Activated T-helper 2 cell treated with anti-CD3 and anti-CD28 coated beads, Interferon-gamma antibody, Interleukin-2, Interleukin-4, amounts not matched to agents 10 μg/mL and 5 μg/mL and 100 μg/mL, durations not matched to agents 14 hours and 24 hours and 36 hours (primary cell): ENCODE data around the gene PAK4. TPM values are rescaled to one million over a fixed set of nuclear protein-coding genes. Genes with fewer than 3 reads are reported as not detected.

Experiments
- DNase-seq: peaks from one replicate; pipeline ENCODE4 v3.0.0; 2021; ENCODE audit warnings: low spot score
- H3K27ac Mint-ChIP-seq: one replicate; pipeline ENCODE4 v1.8.0; 2021; ENCODE audit warnings: mixed read lengths
- H3K27me3 Mint-ChIP-seq: one replicate; pipeline ENCODE4 v1.8.0; 2021; ENCODE audit warnings: low read depth, mixed read lengths
- H3K36me3 Mint-ChIP-seq: one replicate; pipeline ENCODE4 v1.8.0; 2021; ENCODE audit warnings: low read depth, mixed read lengths
- H3K4me1 Mint-ChIP-seq: one replicate; pipeline ENCODE4 v1.8.0; 2021; ENCODE audit warnings: low read depth, mixed read lengths
- H3K4me3 Mint-ChIP-seq: one replicate; pipeline ENCODE4 v1.8.0; 2021; ENCODE audit warnings: low read depth, mild to moderate bottlenecking, moderate library complexity, mixed read lengths
- H3K9me3 Mint-ChIP-seq: one replicate; pipeline ENCODE4 v1.8.0; 2021; ENCODE audit warnings: mixed read lengths
- intact Hi-C: fragments of 100-400 bp; cut with micrococcal nuclease; formaldehyde crosslinking; loops from one replicate; pipeline ENCODE4 v1.15.1; 2023
- total RNA-seq: library from RNA; stranded (reverse); gene quantifications from 2 replicates; pipeline ENCODE4 v1.2.3, GENCODE V29; 2022

Gene PAK4
- total RNA-seq, 1 donor from 2014 or later: 19.4 TPM

GRCh38 chr19:39177736-39178135, 52.1 kb downstream of the PAK4 start:
- Mint-ChIP-seq H3K9me3 (no peaks in the 10 kb centered on the region), H3K27me3 (no peaks in the 10 kb centered on the region), H3K4me1 (no peaks in the 10 kb centered on the region), H3K27ac (no peak overlapping the region), H3K36me3 (peaks cover 7% of the 10 kb centered on the region), H3K4me3 (no peak overlapping the region)
- no peak for DNase-seq
- intact Hi-C loops: no loop called here

DNA sequence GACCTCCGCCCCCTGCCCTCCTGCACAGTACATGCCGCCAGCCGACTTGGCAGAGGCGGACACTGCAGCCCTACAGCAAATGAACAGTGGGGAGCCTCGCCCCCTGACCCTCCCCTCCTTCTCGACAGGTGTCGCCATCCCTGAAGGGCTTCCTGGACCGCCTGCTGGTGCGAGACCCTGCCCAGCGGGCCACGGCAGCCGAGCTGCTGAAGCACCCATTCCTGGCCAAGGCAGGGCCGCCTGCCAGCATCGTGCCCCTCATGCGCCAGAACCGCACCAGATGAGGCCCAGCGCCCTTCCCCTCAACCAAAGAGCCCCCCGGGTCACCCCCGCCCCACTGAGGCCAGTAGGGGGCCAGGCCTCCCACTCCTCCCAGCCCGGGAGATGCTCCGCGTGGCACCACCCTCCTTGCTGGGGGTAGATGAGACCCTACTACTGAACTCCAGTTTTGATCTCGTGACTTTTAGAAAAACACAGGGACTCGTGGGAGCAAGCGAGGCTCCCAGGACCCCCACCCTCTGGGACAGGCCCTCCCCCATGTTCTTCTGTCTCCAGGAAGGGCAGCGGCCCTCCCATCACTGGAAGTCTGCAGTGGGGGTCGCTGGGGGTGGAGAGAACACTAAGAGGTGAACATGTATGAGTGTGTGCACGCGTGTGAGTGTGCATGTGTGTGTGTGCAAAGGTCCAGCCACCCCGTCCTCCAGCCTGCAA, 52.9 kb downstream of the PAK4 start:
- no peaks in the 10 kb centered on the region for H3K27me3 Mint-ChIP-seq
- H3K27ac Mint-ChIP-seq: no peak overlapping the region
- H3K4me3 Mint-ChIP-seq: no peak overlapping the region
- intact Hi-C loops: no loop called here
- H3K9me3 Mint-ChIP-seq: no peaks in the 10 kb centered on the region
- no peaks in the 10 kb centered on the region for H3K4me1 Mint-ChIP-seq
- H3K36me3 Mint-ChIP-seq: peaks cover 7% of the 10 kb centered on the region
- no peak for DNase-seq

DNA sequence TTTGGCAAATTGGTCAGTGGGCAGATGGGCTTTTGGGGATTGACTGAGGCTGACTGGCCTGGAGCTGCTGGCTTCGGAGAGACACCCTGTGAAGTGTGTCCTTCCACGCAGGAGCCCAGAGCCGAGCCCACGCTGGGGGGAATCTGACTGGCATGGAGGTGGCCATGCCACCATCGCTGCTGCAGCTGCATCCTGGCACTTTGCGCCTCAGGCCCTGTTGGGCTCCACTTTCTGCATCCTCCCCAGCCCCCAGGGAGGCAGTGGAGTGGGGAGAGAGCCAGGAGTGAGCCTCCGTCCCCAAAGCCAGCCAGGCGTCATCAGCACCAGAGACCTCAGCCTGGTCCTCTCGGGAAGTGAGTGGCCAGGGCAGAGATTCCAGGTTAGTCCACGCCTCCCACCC, 54.2 kb downstream of the PAK4 start:
- H3K36me3 Mint-ChIP-seq: peaks cover 7% of the 10 kb centered on the region
- no peaks in the 10 kb centered on the region for H3K4me1 Mint-ChIP-seq
- DNase-seq: no peak
- H3K9me3 Mint-ChIP-seq: no peaks in the 10 kb centered on the region
- intact Hi-C loops: no loop called here
- no peak overlapping the region for H3K4me3 Mint-ChIP-seq
- H3K27ac Mint-ChIP-seq: no peak overlapping the region
- no peaks in the 10 kb centered on the region for H3K27me3 Mint-ChIP-seq

GRCh38 chr19:39180749-39181148, 55.2 kb downstream of the PAK4 start:
- intact Hi-C loops: no loop called here
- Mint-ChIP-seq H3K27me3 (no peaks in the 10 kb centered on the region), H3K4me1 (no peaks in the 10 kb centered on the region), H3K36me3 (peaks cover 7% of the 10 kb centered on the region), H3K9me3 (no peaks in the 10 kb centered on the region), H3K27ac (no peak overlapping the region), H3K4me3 (no peak overlapping the region)
- no peak for DNase-seq

DNA sequence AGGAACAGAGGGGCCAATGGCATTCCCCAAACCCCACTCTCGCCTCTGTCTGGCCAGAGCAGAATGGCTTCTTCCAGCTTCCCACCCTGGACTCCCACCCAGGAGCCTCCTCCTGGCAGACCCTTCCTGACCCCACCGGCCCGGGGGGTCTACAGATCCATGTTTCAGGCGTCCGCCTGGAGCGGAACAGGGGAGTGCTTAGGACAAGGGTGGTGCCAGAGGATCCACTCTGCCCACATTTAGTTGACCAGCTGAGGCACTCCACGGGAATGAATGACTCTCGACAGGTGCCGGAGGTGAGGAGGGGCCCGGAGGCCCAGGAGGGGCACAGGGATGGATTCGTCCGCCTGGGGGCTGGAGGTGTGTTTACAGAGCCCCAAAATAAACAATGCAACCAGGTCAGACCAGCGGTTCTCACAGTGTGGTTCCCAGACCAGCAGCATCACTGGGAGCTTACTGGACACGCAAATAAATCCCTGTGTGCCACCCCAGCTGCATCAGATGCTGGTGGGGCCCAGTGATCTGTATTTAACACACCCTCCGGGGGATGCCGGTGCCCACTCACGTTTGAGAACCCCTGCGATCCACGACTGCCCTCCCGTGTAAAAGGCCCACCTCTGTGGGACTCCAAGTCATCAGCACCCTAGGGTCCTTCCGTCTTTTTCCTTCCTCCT, 56.1 kb downstream of the PAK4 start:
- DNase-seq: no peak
- intact Hi-C loops: no loop called here
- H3K27ac Mint-ChIP-seq: no peak overlapping the region
- H3K4me1 Mint-ChIP-seq: no peaks in the 10 kb centered on the region
- H3K36me3 Mint-ChIP-seq: peaks cover 7% of the 10 kb centered on the region
- H3K27me3 Mint-ChIP-seq: no peaks in the 10 kb centered on the region
- H3K9me3 Mint-ChIP-seq: no peaks in the 10 kb centered on the region
- no peak overlapping the region for H3K4me3 Mint-ChIP-seq

GRCh38 chr19:39182174-39182505, 56.6 kb downstream of the PAK4 start:
- intact Hi-C loops: no loop called here
- no peaks in the 10 kb centered on the region for H3K27me3 Mint-ChIP-seq

DNA sequence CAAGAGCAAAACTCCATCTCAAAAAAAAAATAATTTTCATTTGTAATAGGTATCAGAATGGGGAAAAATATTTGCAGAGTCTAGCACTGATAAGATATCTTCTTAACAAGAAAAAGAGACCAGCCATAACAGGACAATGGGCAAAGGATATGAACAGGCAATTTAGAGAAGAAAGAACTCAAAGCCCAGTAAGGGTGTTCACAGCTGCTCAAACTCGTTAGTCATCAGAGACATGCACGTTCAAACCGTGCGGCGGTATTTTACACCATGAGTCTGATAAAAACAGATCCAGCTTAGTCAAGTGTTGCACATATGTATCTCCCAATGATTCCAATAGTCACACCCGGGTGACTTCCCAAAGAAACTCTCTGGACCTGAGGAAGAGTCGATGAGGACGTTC, 57.5 kb downstream of the PAK4 start:
- intact Hi-C loops: no loop called here

More at GRCh38 chr19:39182174-39182505, 56.6 kb downstream of the PAK4 start:
- Mint-ChIP-seq H3K27ac (no peak overlapping the region), H3K4me3 (no peak overlapping the region), H3K9me3 (no peaks in the 10 kb centered on the region), H3K36me3 (peaks cover 7% of the 10 kb centered on the region), H3K4me1 (no peaks in the 10 kb centered on the region)
- no peak for DNase-seq

GRCh38 chr19:39186391-39186790, 60.8 kb downstream of the PAK4 start:
- intact Hi-C loops: no loop called here

More for the DNA sequence above, 57.5 kb downstream of the PAK4 start:
- peaks cover 6% of the 10 kb centered on the region for H3K36me3 Mint-ChIP-seq
- H3K9me3 Mint-ChIP-seq: no peaks in the 10 kb centered on the region
- no peak overlapping the region for H3K27ac Mint-ChIP-seq
- H3K27me3 Mint-ChIP-seq: no peaks in the 10 kb centered on the region
- no peaks in the 10 kb centered on the region for H3K4me1 Mint-ChIP-seq
- no peak overlapping the region for H3K4me3 Mint-ChIP-seq
- DNase-seq: no peak

GRCh38 chr19:39187552-39187943, 62.0 kb downstream of the PAK4 start:
- intact Hi-C loops: loop anchor here (1.0 kb wide), 1 partner anchor 65 kb away; no protein-coding TSS in a partner anchor
- H3K27me3 Mint-ChIP-seq: peaks cover 8% of the 10 kb centered on the region
- no peak overlapping the region for H3K4me3 Mint-ChIP-seq
- no peaks in the 10 kb centered on the region for H3K36me3 Mint-ChIP-seq
- H3K9me3 Mint-ChIP-seq: no peaks in the 10 kb centered on the region
- no peaks in the 10 kb centered on the region for H3K4me1 Mint-ChIP-seq
- no peak for DNase-seq
- no peak overlapping the region for H3K27ac Mint-ChIP-seq

More at GRCh38 chr19:39186391-39186790, 60.8 kb downstream of the PAK4 start:
- no peak for DNase-seq
- Mint-ChIP-seq H3K4me1 (no peaks in the 10 kb centered on the region), H3K27me3 (peaks cover 6% of the 10 kb centered on the region), H3K36me3 (no peaks in the 10 kb centered on the region), H3K9me3 (no peaks in the 10 kb centered on the region), H3K27ac (no peak overlapping the region), H3K4me3 (no peak overlapping the region)

DNA sequence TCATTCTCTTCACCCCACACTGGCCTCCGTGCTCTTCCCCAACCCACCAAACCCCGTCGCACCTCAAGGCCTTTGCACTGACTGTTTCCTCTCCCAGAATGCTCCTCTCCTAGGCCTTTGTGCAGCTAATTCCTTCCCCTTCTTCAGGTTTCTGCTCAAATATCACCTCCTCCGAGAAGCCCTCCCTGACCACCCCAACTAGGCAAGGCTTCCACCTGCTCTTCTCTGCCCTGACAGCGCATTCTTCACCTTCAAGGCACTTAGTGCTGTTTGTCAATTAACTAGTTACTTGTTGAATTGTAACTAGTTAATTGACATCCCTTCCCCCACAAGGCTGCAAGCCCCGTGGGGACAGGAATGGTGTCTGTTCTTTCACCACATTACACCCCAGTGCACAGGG, 63.4 kb downstream of the PAK4 start:
- no peaks in the 10 kb centered on the region for H3K36me3 Mint-ChIP-seq
- peaks cover 8% of the 10 kb centered on the region for H3K27me3 Mint-ChIP-seq
- no peaks in the 10 kb centered on the region for H3K9me3 Mint-ChIP-seq
- no peak for DNase-seq
- intact Hi-C loops: no loop called here
- H3K4me1 Mint-ChIP-seq: no peaks in the 10 kb centered on the region
- no peak overlapping the region for H3K27ac Mint-ChIP-seq
- no peak overlapping the region for H3K4me3 Mint-ChIP-seq

- intact Hi-C loops: no loop called here
- H3K4me3 Mint-ChIP-seq: no peak overlapping the region
- no peaks in the 10 kb centered on the region for H3K9me3 Mint-ChIP-seq
- H3K4me1 Mint-ChIP-seq: no peaks in the 10 kb centered on the region
- peaks cover 18% of the 10 kb centered on the region for H3K27me3 Mint-ChIP-seq
- DNase-seq: no peak
- H3K27ac Mint-ChIP-seq: no peak overlapping the region
- no peaks in the 10 kb centered on the region for H3K36me3 Mint-ChIP-seq
These were observed 65.2 kb downstream of the PAK4 start for GRCh38 chr19:39190768-39191167.

DNA sequence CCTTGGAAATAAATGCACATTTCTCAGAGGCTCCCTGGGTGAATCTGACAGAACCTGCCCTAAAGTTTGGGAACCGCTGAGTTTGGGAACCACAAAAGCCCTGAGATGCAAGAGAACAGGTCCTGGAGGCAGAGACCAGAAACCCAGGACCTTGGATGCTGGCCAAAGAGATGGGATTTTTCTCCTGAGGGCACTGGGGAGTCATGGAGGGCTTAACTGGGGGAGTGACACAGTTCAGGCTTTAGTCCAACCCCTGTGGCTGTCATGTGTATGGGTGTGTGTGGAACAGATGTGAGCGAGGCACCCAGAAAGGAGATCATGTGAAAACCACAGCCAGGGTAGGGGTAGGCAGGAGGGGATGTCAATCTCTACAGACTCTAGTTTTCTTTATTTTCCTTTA, 67.3 kb downstream of the PAK4 start:
- Mint-ChIP-seq H3K4me1 (peaks cover 5% of the 10 kb centered on the region), H3K27ac (no peak overlapping the region), H3K9me3 (no peaks in the 10 kb centered on the region), H3K4me3 (no peak overlapping the region), H3K27me3 (peaks cover 30% of the 10 kb centered on the region), H3K36me3 (no peaks in the 10 kb centered on the region)
- no peak for DNase-seq
- intact Hi-C loops: no loop called here

DNA sequence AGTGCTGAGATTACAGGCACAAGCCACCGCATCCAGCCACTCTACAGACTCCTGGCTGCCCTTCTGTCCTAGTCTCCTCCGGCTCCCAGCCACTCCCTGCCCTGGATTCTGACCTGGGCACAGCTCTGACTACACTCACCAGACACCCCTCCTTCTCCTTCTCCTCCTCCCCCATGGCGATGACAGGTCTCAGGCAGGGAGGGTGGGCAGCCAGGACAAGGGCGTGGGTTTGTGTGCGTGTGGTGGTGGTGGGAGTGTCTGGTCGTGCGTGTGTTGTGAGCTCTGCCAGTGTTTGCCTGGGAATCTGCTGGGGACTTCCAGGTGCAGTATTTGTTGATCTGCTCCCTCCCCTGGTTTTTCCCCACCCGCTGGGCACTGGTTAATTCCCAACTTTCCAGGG, 68.2 kb downstream of the PAK4 start:
- H3K4me3 Mint-ChIP-seq: no peak overlapping the region
- peaks cover 39% of the 10 kb centered on the region for H3K27me3 Mint-ChIP-seq
- H3K27ac Mint-ChIP-seq: no peak overlapping the region
- H3K9me3 Mint-ChIP-seq: no peaks in the 10 kb centered on the region
- intact Hi-C loops: no loop called here
- no peaks in the 10 kb centered on the region for H3K36me3 Mint-ChIP-seq
- peaks cover 5% of the 10 kb centered on the region for H3K4me1 Mint-ChIP-seq
- DNase-seq: no peak
